HG03575 (cell line): ENCODE measurements around the gene RAB20.

Experiments
- ATAC-seq: cut with Tn5 transposase; IDR thresholded peaks from one replicate; pipeline ENCODE4 v1.9.1; 2021; ENCODE audit not compliant: unreplicated experiment, insufficient number of reproducible peaks, low FRiP score; ENCODE audit errors: extremely low read depth

RAB20 gene

GRCh38 chr13:110557610-110558305 is 3.8 kb downstream of the RAB20 start:
- ATAC-seq = no peak

GRCh38 chr13:110557082-110557481 is 4.4 kb downstream of the RAB20 start:
- no peak for ATAC-seq

GRCh38 chr13:110556224-110556606 is 5.3 kb downstream of the RAB20 start:
- no peak for ATAC-seq

GRCh38 chr13:110555601-110556223 is 5.8 kb downstream of the RAB20 start:
- no peak for ATAC-seq

- ATAC-seq = no peak
Observed at GRCh38 chr13:110554946-110555345, 6.6 kb downstream of the RAB20 start.

GRCh38 chr13:110554227-110554836 is 7.2 kb downstream of the RAB20 start:
- ATAC-seq = no peak

GRCh38 chr13:110553417-110553816 is 8.1 kb downstream of the RAB20 start:
- no peak for ATAC-seq

- ATAC-seq = no peak
Observed at GRCh38 chr13:110552767-110553166, 8.8 kb downstream of the RAB20 start.

GRCh38 chr13:110551284-110551683 is 10.2 kb downstream of the RAB20 start:
- ATAC-seq = no peak

- ATAC-seq = no peak
Observed at GRCh38 chr13:110549795-110550160, 11.7 kb downstream of the RAB20 start.

- no peak for ATAC-seq
Observed at GRCh38 chr13:110548891-110549794, 12.4 kb downstream of the RAB20 start.

GRCh38 chr13:110546926-110547325 is 14.6 kb downstream of the RAB20 start:
- ATAC-seq = no peak

- no peak for ATAC-seq
Observed at GRCh38 chr13:110546378-110546777, 15.1 kb downstream of the RAB20 start.

GRCh38 chr13:110542169-110542796 is 19.2 kb downstream of the RAB20 start:
- no peak for ATAC-seq

GRCh38 chr13:110541526-110541920 is 20.0 kb downstream of the RAB20 start:
- no peak for ATAC-seq

- ATAC-seq = no peak
Observed at GRCh38 chr13:110540871-110541525, 20.5 kb downstream of the RAB20 start.

- no peak for ATAC-seq
Observed at GRCh38 chr13:110539894-110540293, 21.6 kb downstream of the RAB20 start.

- ATAC-seq = no peak
Observed at GRCh38 chr13:110538632-110539031, 22.9 kb downstream of the RAB20 start.
